Measurements from ENCODE around the gene COL1A2.

DNA sequence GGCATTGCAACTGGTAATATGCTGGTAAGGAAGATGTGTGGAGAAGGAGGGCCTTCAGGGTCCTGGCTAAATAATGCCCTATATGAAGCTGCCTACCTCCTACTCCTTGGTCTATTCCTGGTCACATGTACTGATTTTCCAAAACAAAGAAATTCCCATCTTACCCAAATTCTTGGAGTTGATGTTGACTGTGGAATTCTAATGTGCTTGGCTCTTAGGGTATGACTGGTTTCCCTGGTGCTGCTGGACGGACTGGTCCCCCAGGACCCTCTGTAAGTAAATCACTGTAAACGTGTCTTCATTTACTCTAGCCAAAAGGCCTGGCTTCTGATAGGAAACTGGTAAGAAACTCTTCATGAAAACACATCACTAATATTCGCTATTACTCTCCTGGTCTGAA is 27.0 kb downstream of the COL1A2 start:
- TF ChIP-seq, protein P1, sequence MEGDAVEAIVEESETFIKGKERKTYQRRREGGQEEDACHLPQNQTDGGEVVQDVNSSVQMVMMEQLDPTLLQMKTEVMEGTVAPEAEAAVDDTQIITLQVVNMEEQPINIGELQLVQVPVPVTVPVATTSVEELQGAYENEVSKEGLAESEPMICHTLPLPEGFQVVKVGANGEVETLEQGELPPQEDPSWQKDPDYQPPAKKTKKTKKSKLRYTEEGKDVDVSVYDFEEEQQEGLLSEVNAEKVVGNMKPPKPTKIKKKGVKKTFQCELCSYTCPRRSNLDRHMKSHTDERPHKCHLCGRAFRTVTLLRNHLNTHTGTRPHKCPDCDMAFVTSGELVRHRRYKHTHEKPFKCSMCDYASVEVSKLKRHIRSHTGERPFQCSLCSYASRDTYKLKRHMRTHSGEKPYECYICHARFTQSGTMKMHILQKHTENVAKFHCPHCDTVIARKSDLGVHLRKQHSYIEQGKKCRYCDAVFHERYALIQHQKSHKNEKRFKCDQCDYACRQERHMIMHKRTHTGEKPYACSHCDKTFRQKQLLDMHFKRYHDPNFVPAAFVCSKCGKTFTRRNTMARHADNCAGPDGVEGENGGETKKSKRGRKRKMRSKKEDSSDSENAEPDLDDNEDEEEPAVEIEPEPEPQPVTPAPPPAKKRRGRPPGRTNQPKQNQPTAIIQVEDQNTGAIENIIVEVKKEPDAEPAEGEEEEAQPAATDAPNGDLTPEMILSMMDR (IDR thresholded peaks at IDR 0.05) = no peak
- no peak for TF ChIP-seq EZH2 (IDR thresholded peaks at IDR 0.05)
- TF ChIP-seq EZH2phosphoT487 (IDR thresholded peaks at IDR 0.05) = no peak
